Testis (tissue), 3 donors: ENCODE measurements around the gene ZNF43. TPM values are rescaled to one million over a fixed set of nuclear protein-coding genes. Genes with fewer than 3 reads are reported as not detected.
"Not testable (repeated sequence)": the region's sequence is repeated elsewhere in the genome, so short reads cannot be mapped to it uniquely, and the experiment has no call there.

Experiments used
- DNase-seq: peaks from one replicate; pipeline ENCODE4 v3.0.0-alpha.2; 2019
- H3K27ac ChIP-seq, 2 donors: fragments of 200-600 bp; sonication (generic); one replicate each; pipeline ENCODE4 v1.5.1; 2019
- H3K27me3 ChIP-seq: fragments of 200-600 bp; sonication (generic); one replicate; pipeline ENCODE4 v1.5.1; 2019
- H3K36me3 ChIP-seq: fragments of 200-600 bp; sonication (generic); one replicate; pipeline ENCODE4 v1.5.1; 2017; ENCODE audit warnings: low read depth; ENCODE audit errors: missing control alignments
- H3K4me1 ChIP-seq: fragments of 200-600 bp; sonication (generic); one replicate; pipeline ENCODE4 v1.5.1; 2019
- H3K4me3 ChIP-seq, 2 donors: fragments of 200-600 bp; sonication (generic); one replicate each; pipeline ENCODE4 v1.5.1; 2017 to 2019
- H3K9me3 ChIP-seq: fragments of 200-600 bp; sonication (generic); one replicate; pipeline ENCODE4 v1.5.1; 2017
- CTCF ChIP-seq, 3 experiments: fragments of 450-650 bp in 2 of 3; fragments of 200-600 bp in 1 of 3; sonication (generic) in 1 of 3; IDR thresholded peaks; one replicate each; pipeline ENCODE4 v1.5.1; 2016 to 2019; ENCODE audit warnings: antibody characterized with exemption in 3 of 3, mild to moderate bottlenecking in 2 of 3, moderate library complexity in 1 of 3
- POLR2A ChIP-seq: fragments of 450-650 bp; IDR thresholded peaks from one replicate; pipeline ENCODE4 v1.6.1; 2017; ENCODE audit warnings: antibody characterized with exemption, mild to moderate bottlenecking, moderate library complexity
- WGBS, 2 donors: methylation state at CpG; one replicate each; pipeline ENCODE4 v1.1.5; 2018; 5-methylcytosine and 5-hydroxymethylcytosine counted together
- intact Hi-C: fragments of 100-400 bp; cut with DNase I; formaldehyde crosslinking; loops from one replicate; pipeline ENCODE4 v1.15.1; 2023; ENCODE audit warnings: low total_unique reads
- polyA plus RNA-seq: library from polyadenylated mRNA; stranded (reverse); fragments of 350-450 nt; fragmentation: Illumina TruSeq; extraction: RNeasy Lipid Tissue Mini Kit (QIAGEN cat#74804); gene quantifications from one replicate; pipeline ENCODE4 v1.2.3, GENCODE V29; 2014; ENCODE audit warnings: low read depth, low replicate concordance; ENCODE audit not compliant: insufficient read depth
- total RNA-seq, 2 donors: library from RNA; depleted of rRNA; stranded (reverse); fragments of >200 nt; gene quantifications; one replicate each; pipeline ENCODE4 v1.2.3, GENCODE V29; 2016

Gene ZNF43
- total and polyA plus RNA-seq, 3 donors from 2014 or later, result 6.4 to 30.4 (median 24.0) TPM

GRCh38 chr19:21812448-21812847, 23.5 kb downstream of the ZNF43 start:
- H3K27me3 ChIP-seq, result no peaks in the 10 kb centered on the region
- intact Hi-C loops, result no loop called here
- H3K36me3 ChIP-seq, result no peaks in the 10 kb centered on the region
- 91 to 93% methylated on average over 4 of the region's 4 CpGs for WGBS, 2 donors
- no peaks in the 10 kb centered on the region for H3K4me1 ChIP-seq
- H3K27ac ChIP-seq, result no peak overlapping the region
- no peaks in the 10 kb centered on the region for H3K9me3 ChIP-seq
- no peak for TF ChIP-seq CTCF (IDR thresholded peaks at IDR 0.05)
- no peak for DNase-seq
- no peak overlapping the region for H3K4me3 ChIP-seq

GRCh38 chr19:21808400-21809000, 27.5 kb downstream of the ZNF43 start:
- DNase-seq, H3K27ac ChIP-seq, intact Hi-C loops, H3K9me3 ChIP-seq, H3K4me3 ChIP-seq, H3K27me3 ChIP-seq, H3K36me3 ChIP-seq, H3K4me1 ChIP-seq: not testable (repeated sequence)
- WGBS, 2 donors, result 93% methylated on average over 3 of the region's 3 CpGs

GRCh38 chr19:21789466-21790085, 46.4 kb downstream of the ZNF43 start:
- TF ChIP-seq CTCF (IDR thresholded peaks at IDR 0.05), result no peak
- TF ChIP-seq POLR2A, result no peak
- DNase-seq, result no peak
- H3K27me3 ChIP-seq, result no peaks in the 10 kb centered on the region
- intact Hi-C loops, result no loop called here
- H3K4me3 ChIP-seq, result no peak overlapping the region
- no peaks in the 10 kb centered on the region for H3K4me1 ChIP-seq
- no peaks in the 10 kb centered on the region for H3K9me3 ChIP-seq
- no peak overlapping the region for H3K27ac ChIP-seq
- no peaks in the 10 kb centered on the region for H3K36me3 ChIP-seq
- 85 to 89% methylated on average over 5 of the region's 5 CpGs for WGBS, 2 donors

- no peak overlapping the region for H3K27ac ChIP-seq
- H3K4me1 ChIP-seq, result no peaks in the 10 kb centered on the region
- 95% methylated on average over 3 of the region's 3 CpGs for WGBS, 2 donors
- intact Hi-C loops, result no loop called here
- H3K36me3 ChIP-seq, result no peaks in the 10 kb centered on the region
- TF ChIP-seq CTCF (IDR thresholded peaks at IDR 0.05) (no peak), POLR2A (no peak)
- H3K9me3 ChIP-seq, result no peaks in the 10 kb centered on the region
- no peak for DNase-seq
- H3K4me3 ChIP-seq, result no peak overlapping the region
- no peaks in the 10 kb centered on the region for H3K27me3 ChIP-seq
Measured at GRCh38 chr19:21786936-21787335, 49.0 kb downstream of the ZNF43 start.

- WGBS, 2 donors, result 53 to 80% methylated on average over 3 to 11 of the region's 30 CpGs
- intact Hi-C loops, result not testable (repeated sequence)
Measured at GRCh38 chr19:21775792-21776191, 60.2 kb downstream of the ZNF43 start.

More at GRCh38 chr19:21775792-21776191, 60.2 kb downstream of the ZNF43 start:
- not testable (repeated sequence) for H3K9me3 ChIP-seq, H3K27me3 ChIP-seq, H3K4me3 ChIP-seq, H3K27ac ChIP-seq, DNase-seq, H3K36me3 ChIP-seq, H3K4me1 ChIP-seq
